Thyroid gland (tissue), 4 donors: ENCODE results near the gene TMEM154.

ENCODE experiments used
- POLR2A ChIP-seq, 2 donors: fragments of 450-650 bp; IDR thresholded peaks; one replicate each; pipeline ENCODE4 v1.6.1; 2017; ENCODE audit warnings: antibody characterized with exemption in 2 of 2, mild to moderate bottlenecking in 2 of 2, moderate library complexity in 1 of 2
- TF ChIP-seq, protein P1 (sequence below), 6 experiments: fragments of 200-600 bp in 3 of 6; fragments of 450-650 bp in 3 of 6; sonication (generic) in 3 of 6; IDR thresholded peaks; one replicate each; pipeline ENCODE4 v1.5.1; 2016 to 2019; ENCODE audit warnings: antibody characterized with exemption in 6 of 6, mild to moderate bottlenecking in 2 of 6, inconsistent platforms in 1 of 6, moderate library complexity in 1 of 6

DNA sequence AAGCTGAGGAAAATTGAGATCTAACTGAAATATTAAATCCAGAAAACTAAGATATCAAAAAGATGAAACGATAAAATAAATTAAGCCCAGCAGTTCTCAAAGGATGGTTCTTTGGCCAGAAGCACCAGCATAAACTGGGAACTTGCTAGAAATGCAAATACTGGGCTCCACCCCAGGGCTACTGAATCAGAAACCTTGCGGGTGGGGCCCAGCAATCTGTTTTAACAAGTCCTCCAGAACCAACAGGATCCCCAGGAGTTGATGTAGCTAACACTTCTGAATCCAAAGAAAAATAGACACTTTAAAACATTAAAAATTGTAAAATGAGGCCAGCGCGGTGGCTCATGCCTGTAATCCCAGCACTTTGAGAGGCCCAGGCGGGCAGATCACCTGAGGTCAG, 14.1 kb upstream of the TMEM154 start:
- TF ChIP-seq, protein P1, sequence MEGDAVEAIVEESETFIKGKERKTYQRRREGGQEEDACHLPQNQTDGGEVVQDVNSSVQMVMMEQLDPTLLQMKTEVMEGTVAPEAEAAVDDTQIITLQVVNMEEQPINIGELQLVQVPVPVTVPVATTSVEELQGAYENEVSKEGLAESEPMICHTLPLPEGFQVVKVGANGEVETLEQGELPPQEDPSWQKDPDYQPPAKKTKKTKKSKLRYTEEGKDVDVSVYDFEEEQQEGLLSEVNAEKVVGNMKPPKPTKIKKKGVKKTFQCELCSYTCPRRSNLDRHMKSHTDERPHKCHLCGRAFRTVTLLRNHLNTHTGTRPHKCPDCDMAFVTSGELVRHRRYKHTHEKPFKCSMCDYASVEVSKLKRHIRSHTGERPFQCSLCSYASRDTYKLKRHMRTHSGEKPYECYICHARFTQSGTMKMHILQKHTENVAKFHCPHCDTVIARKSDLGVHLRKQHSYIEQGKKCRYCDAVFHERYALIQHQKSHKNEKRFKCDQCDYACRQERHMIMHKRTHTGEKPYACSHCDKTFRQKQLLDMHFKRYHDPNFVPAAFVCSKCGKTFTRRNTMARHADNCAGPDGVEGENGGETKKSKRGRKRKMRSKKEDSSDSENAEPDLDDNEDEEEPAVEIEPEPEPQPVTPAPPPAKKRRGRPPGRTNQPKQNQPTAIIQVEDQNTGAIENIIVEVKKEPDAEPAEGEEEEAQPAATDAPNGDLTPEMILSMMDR (IDR thresholded peaks at IDR 0.05) = no peak
- TF ChIP-seq POLR2A (IDR thresholded peaks at IDR 0.05) = no peak
